GM18498 (cell line): Measurements from ENCODE around the gene SLC6A11.

ENCODE experiments used
- ATAC-seq: cut with Tn5 transposase; IDR thresholded peaks from one replicate; pipeline ENCODE4 v1.9.1; 2021; ENCODE audit warnings: mild to moderate bottlenecking, moderate library complexity; ENCODE audit not compliant: unreplicated experiment

The SLC6A11 gene

GRCh38 chr3:10928407-10928960 lies 112.5 kb downstream of the SLC6A11 start:
- ATAC-seq: no peak

GRCh38 chr3:10928961-10929471 lies 113.0 kb downstream of the SLC6A11 start:
- ATAC-seq: no peak

- ATAC-seq: no peak
Observed at GRCh38 chr3:10929978-10930665, 114.1 kb downstream of the SLC6A11 start.

GRCh38 chr3:10930666-10931040 lies 114.6 kb downstream of the SLC6A11 start:
- no peak for ATAC-seq

GRCh38 chr3:10932596-10932995 lies 116.6 kb downstream of the SLC6A11 start:
- ATAC-seq: no peak

- no peak for ATAC-seq
Observed at GRCh38 chr3:10933021-10933420, 117.0 kb downstream of the SLC6A11 start.

GRCh38 chr3:10933470-10933804 lies 117.4 kb downstream of the SLC6A11 start:
- no peak for ATAC-seq

- no peak for ATAC-seq
Observed at GRCh38 chr3:10933805-10934481, 117.9 kb downstream of the SLC6A11 start.

- no peak for ATAC-seq
Observed at GRCh38 chr3:10935028-10935427, 119.0 kb downstream of the SLC6A11 start.

- ATAC-seq: no peak
Observed at GRCh38 chr3:10935846-10936631, 120.0 kb downstream of the SLC6A11 start.

GRCh38 chr3:10936686-10937085 lies 120.7 kb downstream of the SLC6A11 start:
- ATAC-seq: no peak

GRCh38 chr3:10937141-10937825 lies 121.3 kb downstream of the SLC6A11 start:
- ATAC-seq: no peak

- no peak for ATAC-seq
Observed at GRCh38 chr3:10939556-10939955, 123.5 kb downstream of the SLC6A11 start.

GRCh38 chr3:10940106-10940505 lies 124.1 kb downstream of the SLC6A11 start:
- ATAC-seq: no peak

- no peak for ATAC-seq
Observed at GRCh38 chr3:10941972-10942371, 125.9 kb downstream of the SLC6A11 start.

- ATAC-seq: no peak
Observed at GRCh38 chr3:10942690-10943205, 126.7 kb downstream of the SLC6A11 start.

- no peak for ATAC-seq
Observed at GRCh38 chr3:10944866-10945265, 128.8 kb downstream of the SLC6A11 start.

- peak; percentile 53 for ATAC-seq
Observed at GRCh38 chr3:10945683-10946287, 129.8 kb downstream of the SLC6A11 start.

GRCh38 chr3:10946526-10946925 lies 130.5 kb downstream of the SLC6A11 start:
- ATAC-seq: no peak

- ATAC-seq: no peak
Observed at GRCh38 chr3:10948326-10948725, 132.3 kb downstream of the SLC6A11 start.
